Esophagus muscularis mucosa (tissue), 4 donors: ENCODE measurements around the gene FYB1. TPM values are rescaled to one million over a fixed set of nuclear protein-coding genes. Genes with fewer than 3 reads are reported as not detected.

Experiments used
- DNase-seq: peaks from one replicate; pipeline ENCODE4 v3.0.0-alpha.2; 2017; ENCODE audit errors: extremely low spot score
- H3K27ac ChIP-seq, 4 donors: fragments of 200-600 bp; sonication (generic); replicated peaks in 1 of 4; 1 replicate in 3 of 4; 2 replicates in 1 of 4; pipeline ENCODE4 v1.5.1; 2016 to 2019; ENCODE audit warnings: mild to moderate bottlenecking in 1 of 4
- H3K27me3 ChIP-seq, 4 donors: fragments of 200-600 bp; sonication (generic); one replicate each; pipeline versions ENCODE4 v1.5.1 to v1.6.0; 2016 to 2019
- H3K36me3 ChIP-seq, 4 donors: fragments of 200-600 bp; sonication (generic); one replicate each; pipeline ENCODE4 v1.5.1; 2016 to 2019
- H3K4me1 ChIP-seq, 4 donors: fragments of 200-600 bp; sonication (generic); one replicate each; pipeline ENCODE4 v1.5.1; 2016 to 2019
- H3K4me3 ChIP-seq, 4 donors: fragments of 200-600 bp; sonication (generic); 1 replicate in 2 of 4; 2 replicates in 2 of 4; pipeline ENCODE4 v1.5.1; 2016 to 2019; ENCODE audit warnings: mild to moderate bottlenecking in 4 of 4, moderate library complexity in 1 of 4
- H3K9me3 ChIP-seq, 4 donors: fragments of 200-600 bp; sonication (generic); 1 replicate in 3 of 4; 2 replicates in 1 of 4; pipeline ENCODE4 v1.5.1; 2016 to 2019
- CTCF ChIP-seq, 3 experiments: fragments of 200-600 bp in 2 of 3; fragments of 450-650 bp in 1 of 3; sonication (generic) in 2 of 3; IDR thresholded peaks; one replicate each; pipeline ENCODE4 v1.5.1; 2017 to 2019; ENCODE audit warnings: antibody characterized with exemption in 3 of 3, mild to moderate bottlenecking in 2 of 3, moderate library complexity in 1 of 3
- EP300 ChIP-seq: sonication (generic); formaldehyde crosslinking; IDR thresholded peaks from one replicate; pipeline ENCODE4 v1.6.1; 2017; ENCODE audit warnings: antibody characterized with exemption
- POLR2A ChIP-seq: fragments of 450-650 bp; IDR thresholded peaks from one replicate; pipeline ENCODE4 v1.6.1; 2017; ENCODE audit warnings: antibody characterized with exemption, moderate library complexity, mild to moderate bottlenecking, low read depth
- POLR2AphosphoS5 ChIP-seq, 2 donors: sonication (generic); formaldehyde crosslinking; IDR thresholded peaks; one replicate each; pipeline ENCODE4 v1.6.1; 2017; ENCODE audit warnings: antibody characterized with exemption in 2 of 2
- WGBS: methylation state at CpG from one replicate; pipeline ENCODE4 v1.1.5; 2018; 5-methylcytosine and 5-hydroxymethylcytosine counted together
- intact Hi-C: fragments of 100-400 bp; cut with DNase I; formaldehyde crosslinking; loops from one replicate; pipeline ENCODE4 v1.15.1; 2023
- total RNA-seq, 4 donors: library from RNA; depleted of rRNA; stranded (reverse); fragments of >200 nt; gene quantifications; one replicate each; pipeline versions ENCODE4 v1.1.0 to v1.2.1, GENCODE V29; 2016

FYB1 gene
- total RNA-seq, 4 donors from 2014 or later: 3.2 to 12.9 (median 3.9) TPM

GRCh38 chr5:39062530-39062929 lies 156.8 kb downstream of the FYB1 start:
- TF ChIP-seq EP300: no peak
- no peak for TF ChIP-seq POLR2A
- no peak for TF ChIP-seq CTCF (IDR thresholded peaks at IDR 0.05)
- TF ChIP-seq POLR2AphosphoS5 (IDR thresholded peaks at IDR 0.05): no peak
- H3K27ac ChIP-seq: peak overlapping the region in 2 of 4 donors; percentile 9 to 15
- intact Hi-C loops: no loop called here

GRCh38 chr5:39062104-39062503 lies 157.3 kb downstream of the FYB1 start:
- no peak for DNase-seq
- no peak overlapping the region for H3K27ac ChIP-seq
- H3K27me3 ChIP-seq: no peaks in the 10 kb centered on the region
- H3K9me3 ChIP-seq: peaks cover 0 to 3% (median 0%) of the 10 kb centered on the region in 4 donors
- 64% methylated on average over 3 of the region's 3 CpGs for WGBS
- peaks cover 0 to 16% (median 10%) of the 10 kb centered on the region in 4 donors for H3K36me3 ChIP-seq
- intact Hi-C loops: no loop called here
- no peak for TF ChIP-seq POLR2A
- H3K4me3 ChIP-seq: no peak overlapping the region
- H3K4me1 ChIP-seq: peaks cover 48 to 70% (median 59%) of the 10 kb centered on the region in 4 donors

More at GRCh38 chr5:39062530-39062929, 156.8 kb downstream of the FYB1 start:
- Histone ChIP-seq H3K27me3 (no peaks in the 10 kb centered on the region), H3K36me3 (peaks cover 0 to 18% (median 10%) of the 10 kb centered on the region in 4 donors), H3K9me3 (peaks cover 0 to 3% (median 0%) of the 10 kb centered on the region in 4 donors), H3K4me3 (no peak overlapping the region), H3K4me1 (peaks cover 43 to 70% (median 57%) of the 10 kb centered on the region in 4 donors)
- no peak for DNase-seq

- intact Hi-C loops: no loop called here
- no peaks in the 10 kb centered on the region for H3K9me3 ChIP-seq
- DNase-seq: no peak
- no peak overlapping the region for H3K27ac ChIP-seq
- H3K27me3 ChIP-seq: no peaks in the 10 kb centered on the region
- 85% methylated on average over 2 of the region's 2 CpGs for WGBS
- no peak for TF ChIP-seq POLR2A
- no peak for TF ChIP-seq EP300
- no peak for TF ChIP-seq POLR2AphosphoS5 (IDR thresholded peaks at IDR 0.05)
- no peak for TF ChIP-seq CTCF (IDR thresholded peaks at IDR 0.05)
- H3K36me3 ChIP-seq: peaks cover 0 to 3% (median 0%) of the 10 kb centered on the region in 4 donors
- H3K4me3 ChIP-seq: no peak overlapping the region
- peaks cover 49 to 72% (median 56%) of the 10 kb centered on the region in 4 donors for H3K4me1 ChIP-seq
These were observed 160.3 kb downstream of the FYB1 start for GRCh38 chr5:39059064-39059463.

GRCh38 chr5:39058178-39058921 lies 161.0 kb downstream of the FYB1 start:
- no peaks in the 10 kb centered on the region for H3K9me3 ChIP-seq
- H3K27me3 ChIP-seq: no peaks in the 10 kb centered on the region
- H3K4me3 ChIP-seq: peak overlapping the region; percentile 6 to 36 (median 27)
- TF ChIP-seq EP300: no peak
- no peak for TF ChIP-seq CTCF (IDR thresholded peaks at IDR 0.05)
- TF ChIP-seq POLR2AphosphoS5 (IDR thresholded peaks at IDR 0.05): no peak
- TF ChIP-seq POLR2A: no peak
- H3K27ac ChIP-seq: peak overlapping the region in 3 of 4 donors; percentile 13 to 26 (median 25)
- intact Hi-C loops: no loop called here
- 61% methylated on average over 2 of the region's 2 CpGs for WGBS
- H3K36me3 ChIP-seq: peaks cover 0 to 3% (median 0%) of the 10 kb centered on the region in 4 donors
- no peak for DNase-seq
- H3K4me1 ChIP-seq: peaks cover 44 to 68% (median 51%) of the 10 kb centered on the region in 4 donors

- Histone ChIP-seq H3K9me3 (no peaks in the 10 kb centered on the region), H3K36me3 (peaks cover 0 to 3% (median 0%) of the 10 kb centered on the region in 4 donors), H3K27me3 (no peaks in the 10 kb centered on the region), H3K4me1 (peaks cover 37 to 61% (median 46%) of the 10 kb centered on the region in 4 donors), H3K27ac (peak overlapping the region in 3 of 4 donors; percentile 13 to 26 (median 25)), H3K4me3 (peak overlapping the region; percentile 6 to 36 (median 27))
- WGBS: 6% methylated on average over 2 of the region's 2 CpGs
- intact Hi-C loops: no loop called here
- no peak for DNase-seq
- TF ChIP-seq POLR2A (no peak), EP300 (no peak), CTCF (IDR thresholded peaks at IDR 0.05) (no peak), POLR2AphosphoS5 (IDR thresholded peaks at IDR 0.05) (no peak)
These were observed 161.6 kb downstream of the FYB1 start for GRCh38 chr5:39057734-39058133.
